IMR-90 (cell line): ENCODE results near the gene ITM2B.

Experiments
- CTCF ChIP-seq: conservative IDR thresholded peaks from 2 replicates; pipeline ENCODE4 v1.5.1; 2012; ENCODE audit warnings: mild to moderate bottlenecking, low read depth, low read length, improper control_type of control experiment
- ELK1 ChIP-seq: fragments of 150-350 bp; IDR thresholded peaks from 2 replicates; pipeline ENCODE4 v1.6.1; 2016; ENCODE audit warnings: low read depth, mild to moderate bottlenecking, low read length, moderate library complexity, borderline replicate concordance
- FOS ChIP-seq: fragments of 150-350 bp; IDR thresholded peaks from 2 replicates; pipeline ENCODE4 v1.6.1; 2016; ENCODE audit warnings: low read depth, low read length
- MAFK ChIP-seq: IDR thresholded peaks from 2 replicates; pipeline ENCODE4 v1.6.1; 2012; ENCODE audit warnings: low read depth, low read length, improper control_type of control experiment
- MAZ ChIP-seq: IDR thresholded peaks from 2 replicates; pipeline ENCODE4 v1.6.1; 2012; ENCODE audit warnings: low read depth, mild to moderate bottlenecking, low read length, improper control_type of control experiment, moderate library complexity, borderline replicate concordance
- NFE2L2 ChIP-seq: fragments of 150-350 bp; IDR thresholded peaks from 2 replicates; pipeline ENCODE4 v1.6.1; 2016; ENCODE audit warnings: low read depth, mild to moderate bottlenecking, low read length
- POLR2A ChIP-seq: IDR thresholded peaks from 2 replicates; pipeline ENCODE4 v1.6.1; 2012; ENCODE audit warnings: mild to moderate bottlenecking, low read depth, low read length
- RAD21 ChIP-seq: IDR thresholded peaks from 2 replicates; pipeline ENCODE4 v1.6.1; 2012; ENCODE audit warnings: low read length, improper control_type of control experiment

- TF ChIP-seq CTCF (no peak), POLR2A (no peak), MAFK (no peak), RAD21 (no peak), FOS (no peak), MAZ (no peak), ELK1 (no peak), NFE2L2 (no peak)
Measured at GRCh38 chr13:48222358-48223301, 10.4 kb upstream of the ITM2B start.
